Choroid plexus epithelial cell (primary cell): ENCODE results near the gene DPYSL5.

Experiments
- DNase-seq: peaks from one replicate; pipeline ENCODE4 v3.0.0-alpha.2; 2010; ENCODE audit warnings: low read depth
- H3K4me3 ChIP-seq: 2 replicates; pipeline ENCODE4 v1.5.1; 2011; ENCODE audit warnings: low read depth, mild to moderate bottlenecking, control low read depth, low read length, moderate library complexity
- CTCF ChIP-seq: conservative IDR thresholded peaks from 2 replicates; pipeline ENCODE4 v1.5.1; 2011; ENCODE audit warnings: low read depth, mild to moderate bottlenecking, control low read depth, inconsistent platforms, low read length, moderate library complexity

DPYSL5 gene

GRCh38 chr2:26905341-26906198 lies 57.6 kb downstream of the DPYSL5 start:
- TF ChIP-seq CTCF: no peak
- no peak overlapping the region for H3K4me3 ChIP-seq
- DNase-seq: no peak

- no peak for DNase-seq
- H3K4me3 ChIP-seq: no peak overlapping the region
- no peak for TF ChIP-seq CTCF
Measured at GRCh38 chr2:26907416-26907815, 59.5 kb downstream of the DPYSL5 start.

GRCh38 chr2:26910176-26910575 lies 62.2 kb downstream of the DPYSL5 start:
- H3K4me3 ChIP-seq: no peak overlapping the region
- no peak for TF ChIP-seq CTCF

GRCh38 chr2:26911911-26912861 lies 64.3 kb downstream of the DPYSL5 start:
- DNase-seq: no peak
- H3K4me3 ChIP-seq: no peak overlapping the region
- no peak for TF ChIP-seq CTCF

More at GRCh38 chr2:26910176-26910575, 62.2 kb downstream of the DPYSL5 start:
- no peak for DNase-seq

GRCh38 chr2:26913606-26913998 lies 65.7 kb downstream of the DPYSL5 start:
- H3K4me3 ChIP-seq: no peak overlapping the region
- peak; percentile 7 for DNase-seq
- TF ChIP-seq CTCF: no peak

GRCh38 chr2:26913999-26914658 lies 66.2 kb downstream of the DPYSL5 start:
- no peak overlapping the region for H3K4me3 ChIP-seq
- no peak for TF ChIP-seq CTCF
- no peak for DNase-seq
